GM12864 (cell line): ENCODE results near the gene HINFP.
A peak's percentile ranks its signal among the peaks of the same experiment; 100 is the strongest.

ENCODE experiments used
- DNase-seq: peaks from one replicate; pipeline ENCODE4 v3.0.0-alpha.2; 2011; ENCODE audit warnings: low read depth
- H3K4me3 ChIP-seq: 2 replicates; pipeline ENCODE4 v1.5.1; 2011; ENCODE audit warnings: mild to moderate bottlenecking, low read depth, low read length, control low read depth
- CTCF ChIP-seq: IDR thresholded peaks from 2 replicates; pipeline ENCODE4 v1.5.1; 2011; ENCODE audit warnings: low read depth, mild to moderate bottlenecking, moderate library complexity, low read length, control low read depth, inconsistent platforms; ENCODE audit errors: missing control alignments

The HINFP gene

GRCh38 chr11:119108146-119108856, 13.1 kb upstream of the HINFP start:
- DNase-seq, result no peak
- no peak for TF ChIP-seq CTCF
- H3K4me3 ChIP-seq, result peak overlapping the region; percentile 89

GRCh38 chr11:119108857-119109221, 12.5 kb upstream of the HINFP start:
- H3K4me3 ChIP-seq, result peak overlapping the region; percentile 89
- DNase-seq, result no peak
- TF ChIP-seq CTCF, result no peak

GRCh38 chr11:119109843-119110242, 11.5 kb upstream of the HINFP start:
- no peak for TF ChIP-seq CTCF
- H3K4me3 ChIP-seq, result no peak overlapping the region
- no peak for DNase-seq

GRCh38 chr11:119110439-119110838, 10.9 kb upstream of the HINFP start:
- no peak for TF ChIP-seq CTCF
- no peak overlapping the region for H3K4me3 ChIP-seq
- no peak for DNase-seq

- DNase-seq, result no peak
- TF ChIP-seq CTCF, result no peak
- H3K4me3 ChIP-seq, result no peak overlapping the region
Observed at GRCh38 chr11:119111361-119111925, 9.9 kb upstream of the HINFP start.

- H3K4me3 ChIP-seq, result no peak overlapping the region
- no peak for TF ChIP-seq CTCF
- no peak for DNase-seq
Observed at GRCh38 chr11:119112314-119113020, 8.9 kb upstream of the HINFP start.
